MCF 10A (cell line): Measurements from ENCODE around the gene NUDC. TPM values are rescaled to one million over a fixed set of nuclear protein-coding genes. Genes with fewer than 3 reads are reported as not detected.
"Not testable (repeated sequence)": the region's sequence is repeated elsewhere in the genome, so short reads cannot be mapped to it uniquely, and the experiment has no call there.

Source experiments
- Bru-seq: library from RNA; stranded (reverse); fragments of 400-500 nt; gene quantifications from one replicate; lab custom pipeline; 2021; lab: Mats Ljungman, UMichigan
- BruChase-seq, 2 experiments: library from RNA; stranded (reverse); fragments of 400-500 nt; gene quantifications; one replicate each; lab custom pipeline; 2021; lab: Mats Ljungman, UMichigan
- BruUV-seq: library from RNA; stranded (reverse); fragments of 400-500 nt; replicated peaks from 2 replicates; lab custom pipeline; 2021; lab: Mats Ljungman, UMichigan
- CTCF ChIA-PET: fragments of 300-600 bp; sonication (Branson Sonifier 250); formaldehyde crosslinking; extraction: SDS; loops from one replicate; lab custom pipeline; 2021; ENCODE audit warnings: antibody characterized with exemption, inconsistent platforms; lab: Yijun Ruan, JAX
- POLR2A ChIA-PET: fragments of 300-600, 350-650 bp; sonication (Branson Sonifier 250); formaldehyde crosslinking; extraction: SDS; loops from one replicate; lab custom pipeline; 2020; ENCODE audit warnings: antibody characterized with exemption, inconsistent platforms; lab: Yijun Ruan, JAX
- DNase-seq: peaks from one replicate; pipeline ENCODE4 v3.0.0-alpha.2; 2018; ENCODE audit not compliant: unreplicated experiment
- H3K27ac Mint-ChIP-seq: one replicate; pipeline ENCODE4 v1.8.0; 2022; ENCODE audit warnings: mild to moderate bottlenecking, low read depth, mixed read lengths; ENCODE audit not compliant: unreplicated experiment
- H3K27me3 Mint-ChIP-seq: one replicate; pipeline ENCODE4 v1.8.0; 2022; ENCODE audit warnings: mixed read lengths; ENCODE audit not compliant: insufficient read depth, unreplicated experiment
- H3K36me3 Mint-ChIP-seq: one replicate; pipeline ENCODE4 v1.8.0; 2022; ENCODE audit warnings: mild to moderate bottlenecking, moderate library complexity, mixed read lengths; ENCODE audit not compliant: insufficient read depth, unreplicated experiment
- H3K4me1 Mint-ChIP-seq: one replicate; pipeline ENCODE4 v1.8.0; 2022; ENCODE audit warnings: mixed read lengths; ENCODE audit not compliant: insufficient read depth, unreplicated experiment
- H3K4me3 Mint-ChIP-seq: one replicate; pipeline ENCODE4 v1.8.0; 2022; ENCODE audit warnings: mild to moderate bottlenecking, moderate library complexity, mixed read lengths; ENCODE audit not compliant: unreplicated experiment
- H3K9me3 Mint-ChIP-seq: one replicate; pipeline ENCODE4 v1.8.0; 2022; ENCODE audit warnings: mixed read lengths; ENCODE audit not compliant: unreplicated experiment
- CTCF ChIP-seq: fragments of 200-600 bp; IDR thresholded peaks from one replicate; pipeline ENCODE4 v1.8.0; 2022; ENCODE audit warnings: antibody characterized with exemption, mild to moderate bottlenecking; ENCODE audit not compliant: unreplicated experiment
- intact Hi-C: fragments of 100-400 bp; cut with micrococcal nuclease; formaldehyde crosslinking; loops from 2 replicates; pipeline ENCODE4 v1.14.1; 2022
- long read RNA-seq: library from polyadenylated mRNA; stranded (forward); transcript quantifications from one replicate; pipeline ENCODE4 v2.0.0, GENCODE V29; 2022
- total RNA-seq: library from RNA; stranded (reverse); gene quantifications from 2 replicates; pipeline ENCODE4 v1.2.3, GENCODE V29; 2022

The NUDC gene
- 96.8 and 106 TPM in 2 replicates for total RNA-seq
- percentile 82 among the genes with signal in this experiment for Bru-seq, nascent RNA
- percentile 81 among the genes with signal in this experiment for BruChase-seq, experiment 1, labeled RNA remaining after a 6-hour chase
- percentile 75 among the genes with signal in this experiment for BruChase-seq, experiment 2, labeled RNA remaining after a 2-hour chase
- long read RNA-seq, transcript NUDC-204 (2 exons, 607 nt): minor isoform, 250 of 948 reads
- long read RNA-seq, transcript NUDC-201 (9 exons, 1,800 nt): major isoform, 618 of 948 reads
- long read RNA-seq, partial matches to known transcripts: 12 of 948 reads
- long read RNA-seq, other reads (novel, unspliced or antisense): 68 of 948 reads

DNA sequence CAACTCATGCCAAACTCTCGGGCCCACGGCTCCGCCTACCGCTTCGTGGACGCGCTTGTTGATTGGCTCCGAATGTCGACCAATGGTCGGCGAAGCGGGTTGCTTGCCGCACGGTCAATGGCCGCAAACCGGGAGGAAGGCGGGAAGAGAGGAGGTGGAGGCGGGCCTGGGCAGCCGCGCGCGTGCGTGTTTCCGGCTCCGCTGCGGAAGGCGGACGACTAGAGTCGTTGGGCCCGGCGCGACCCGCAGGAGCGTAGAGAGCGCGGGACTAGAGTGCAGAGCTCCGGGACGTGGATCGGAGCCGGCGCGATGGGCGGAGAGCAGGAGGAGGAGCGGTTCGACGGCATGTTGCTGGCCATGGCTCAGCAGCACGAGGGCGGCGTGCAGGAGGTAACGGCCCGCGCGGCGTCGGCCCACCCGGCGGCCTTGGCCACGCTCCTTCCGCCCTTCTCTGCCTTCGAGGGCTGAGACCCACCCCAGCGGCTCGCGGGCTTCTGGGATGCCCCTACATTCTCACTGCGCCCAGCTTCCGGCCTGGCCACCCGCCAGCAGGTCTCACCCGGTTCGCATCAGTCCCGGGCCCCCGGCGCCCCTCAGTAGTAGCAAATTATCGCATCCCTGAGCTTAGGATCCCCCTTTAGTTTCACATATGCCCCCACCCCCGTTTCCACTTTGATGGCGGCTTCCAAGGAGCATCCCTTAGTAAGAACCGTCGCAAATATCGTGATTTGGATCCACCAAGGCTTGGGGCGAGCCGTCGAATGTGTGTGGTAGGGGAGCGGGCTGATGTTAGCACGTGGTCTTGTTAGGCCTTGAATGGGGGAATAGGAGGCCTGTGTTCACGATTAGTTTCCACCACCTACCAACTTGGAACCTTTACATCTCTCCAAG is at the start of gene NUDC:
NUDC (plus strand) TSS at position 204 of the 891 bp plus-strand sequence; CDS start at position 310, 106 bp downstream.
- Mint-ChIP-seq H3K27me3 (no peaks in the 10 kb centered on the region), H3K36me3 (peaks cover 19% of the 10 kb centered on the region), H3K27ac (peak within 1 kb of the TSS; percentile 97), H3K4me3 (peak within 1 kb of the TSS; percentile 98), H3K4me1 (peaks cover 17% of the 10 kb centered on the region), H3K9me3 (no peaks in the 10 kb centered on the region)
- no TSS peak for BruUV-seq
- ChIA-PET CTCF (interaction anchor here (0.6 kb wide), 2 partner anchors 131 to 408 kb away, joined by 3 read pairs; no protein-coding TSS in a partner anchor), POLR2A (interaction anchor here (0.6 to 2.6 kb wide), 16 partner anchors 8 to 1105 kb away, joined by 3 to 20 read pairs (median 4); partner anchors contain the start of genes GPATCH3, GPN2, KDF1 and TRNP1)
- no peak for TF ChIP-seq CTCF
- peak; percentile 97 for DNase-seq
- intact Hi-C loops: loop anchor here (2.0 kb wide), 1 partner anchor 15 kb away; no protein-coding TSS in a partner anchor

GRCh38 chr1:26873097-26873496 is 48.4 kb upstream of the NUDC start:
- BruUV-seq, H3K9me3 Mint-ChIP-seq, H3K27ac Mint-ChIP-seq, H3K4me3 Mint-ChIP-seq, H3K4me1 Mint-ChIP-seq, DNase-seq, H3K27me3 Mint-ChIP-seq, H3K36me3 Mint-ChIP-seq, intact Hi-C loops: not testable (repeated sequence)
- CTCF ChIA-PET: interaction anchor here (1.4 to 5.8 kb wide), 2 partner anchors 8 to 11 kb away, joined by 5 to 28 read pairs; partner anchors contain the start of gene SFN
- POLR2A ChIA-PET: interaction anchor here (0.6 to 4.5 kb wide), 5 partner anchors 8 to 37 kb away, joined by 3 to 18 read pairs (median 3); no protein-coding TSS in a partner anchor

- intact Hi-C loops: no loop called here
- Mint-ChIP-seq H3K4me3 (no peak overlapping the region), H3K4me1 (no peaks in the 10 kb centered on the region), H3K36me3 (peaks cover 18% of the 10 kb centered on the region), H3K27ac (peak overlapping the region; percentile 40), H3K27me3 (no peaks in the 10 kb centered on the region), H3K9me3 (no peaks in the 10 kb centered on the region)
- CTCF ChIA-PET: interaction anchor here (0.6 to 5.8 kb wide), 2 partner anchors 13 to 18 kb away, joined by 3 to 28 read pairs; partner anchors contain the start of gene SFN
- POLR2A ChIA-PET: interaction anchor here (1.3 to 4.5 kb wide), 4 partner anchors 9 to 16 kb away, joined by 3 to 18 read pairs (median 10); partner anchors contain the start of gene SFN
- no peak for DNase-seq
- BruUV-seq: no TSS peak
- no peak for TF ChIP-seq CTCF
Measured at GRCh38 chr1:26874896-26875295, 46.6 kb upstream of the NUDC start.

GRCh38 chr1:26877326-26877725 is 44.2 kb upstream of the NUDC start:
- ChIA-PET POLR2A (interaction anchor here (1.0 to 3.0 kb wide), 6 partner anchors 10 to 66 kb away, joined by 3 to 12 read pairs (median 6); no protein-coding TSS in a partner anchor), CTCF (interaction anchor here (1.4 to 3.3 kb wide), 6 partner anchors 11 to 278 kb away, joined by 4 to 27 read pairs (median 16); no protein-coding TSS in a partner anchor)
- H3K4me3 Mint-ChIP-seq: no peak overlapping the region
- H3K9me3 Mint-ChIP-seq: no peaks in the 10 kb centered on the region
- H3K27ac Mint-ChIP-seq: no peak overlapping the region
- intact Hi-C loops: no loop called here
- H3K36me3 Mint-ChIP-seq: peaks cover 38% of the 10 kb centered on the region
- BruUV-seq: no TSS peak
- H3K27me3 Mint-ChIP-seq: no peaks in the 10 kb centered on the region
- TF ChIP-seq CTCF: no peak
- H3K4me1 Mint-ChIP-seq: no peaks in the 10 kb centered on the region
- DNase-seq: no peak
